Stomach smooth muscle (tissue), 2 donors: ENCODE results near the gene QPRT.
"Not testable (repeated sequence)": the region's sequence is repeated elsewhere in the genome, so short reads cannot be mapped to it uniquely, and the experiment has no call there.

Experiments
- H3K27ac ChIP-seq: one replicate; pipeline ENCODE4 v1.7.0; 2013; ENCODE audit warnings: mild to moderate bottlenecking, low read length, inconsistent platforms
- H3K27me3 ChIP-seq, 2 donors: one replicate each; pipeline ENCODE4 v1.7.0; 2013; ENCODE audit warnings: low read length in 2 of 2; ENCODE audit not compliant: insufficient read depth in 2 of 2, control insufficient read depth in 1 of 2
- H3K36me3 ChIP-seq, 2 donors: one replicate each; pipeline ENCODE4 v1.7.0; 2013; ENCODE audit warnings: low read length in 2 of 2; ENCODE audit not compliant: control insufficient read depth in 2 of 2, insufficient read depth in 2 of 2
- H3K4me1 ChIP-seq: one replicate; pipeline ENCODE4 v1.7.0; 2013; ENCODE audit warnings: low read length; ENCODE audit not compliant: control insufficient read depth, insufficient read depth
- H3K4me3 ChIP-seq, 2 donors: one replicate each; pipeline ENCODE4 v1.7.0; 2013; ENCODE audit warnings: low read length in 2 of 2
- H3K9ac ChIP-seq, 2 donors: one replicate each; pipeline ENCODE4 v1.7.0; 2013; ENCODE audit warnings: low read length in 2 of 2, mild to moderate bottlenecking in 1 of 2
- H3K9me3 ChIP-seq, 2 donors: one replicate each; pipeline ENCODE4 v1.7.0; 2013; ENCODE audit warnings: low read length in 2 of 2; ENCODE audit not compliant: control insufficient read depth in 2 of 2
- donor health status: healthy.
- donor health status: Pancreatic carcinoma.

The QPRT gene

DNA sequence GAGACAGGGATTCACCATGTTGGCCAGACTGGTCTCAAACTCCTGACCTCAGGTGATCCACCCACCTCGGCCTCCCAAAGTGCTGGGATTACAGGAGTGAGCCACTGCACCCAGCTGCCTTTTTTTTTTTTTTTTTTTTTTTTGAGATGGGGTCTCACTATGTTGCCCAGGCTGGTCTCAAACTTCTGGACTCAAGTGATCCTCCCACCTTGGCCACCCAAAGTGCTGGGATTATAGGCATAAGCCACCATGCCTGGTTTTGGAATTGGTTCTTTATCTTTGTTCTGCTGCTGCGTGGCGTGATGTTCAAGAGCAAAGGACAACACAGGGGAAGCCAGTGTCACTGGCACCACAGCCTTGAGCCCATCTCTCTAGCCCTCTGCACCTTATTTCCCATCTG lies 16.7 kb downstream of the QPRT start:
- H3K27me3 ChIP-seq, H3K9me3 ChIP-seq, H3K27ac ChIP-seq, H3K36me3 ChIP-seq, H3K4me1 ChIP-seq, H3K9ac ChIP-seq, H3K4me3 ChIP-seq: not testable (repeated sequence)

DNA sequence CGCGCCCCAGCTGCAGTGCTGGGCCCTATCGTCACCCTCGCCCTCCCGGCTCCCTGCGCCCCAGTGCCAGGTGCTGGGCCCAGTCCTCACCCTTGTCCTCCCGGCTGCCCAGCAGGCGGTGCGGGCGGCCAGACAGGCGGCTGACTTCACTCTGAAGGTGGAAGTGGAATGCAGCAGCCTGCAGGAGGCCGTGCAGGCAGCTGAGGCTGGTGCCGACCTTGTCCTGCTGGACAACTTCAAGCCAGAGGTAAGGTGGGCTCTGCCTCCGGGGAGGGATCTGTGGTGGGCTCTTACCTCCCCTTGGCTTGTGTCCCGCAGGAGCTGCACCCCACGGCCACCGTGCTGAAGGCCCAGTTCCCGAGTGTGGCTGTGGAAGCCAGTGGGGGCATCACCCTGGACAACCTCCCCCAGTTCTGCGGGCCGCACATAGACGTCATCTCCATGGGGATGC lies 17.9 kb downstream of the QPRT start:
- no peaks in the 10 kb centered on the region for H3K27me3 ChIP-seq
- no peak overlapping the region for H3K27ac ChIP-seq
- no peaks in the 10 kb centered on the region for H3K9me3 ChIP-seq
- no peak overlapping the region for H3K9ac ChIP-seq
- no peaks in the 10 kb centered on the region for H3K36me3 ChIP-seq
- no peak overlapping the region for H3K4me3 ChIP-seq
- peaks cover 3% of the 10 kb centered on the region for H3K4me1 ChIP-seq

GRCh38 chr16:29697391-29697790 lies 18.4 kb downstream of the QPRT start:
- Histone ChIP-seq H3K4me3 (no peak overlapping the region), H3K36me3 (no peaks in the 10 kb centered on the region)

DNA sequence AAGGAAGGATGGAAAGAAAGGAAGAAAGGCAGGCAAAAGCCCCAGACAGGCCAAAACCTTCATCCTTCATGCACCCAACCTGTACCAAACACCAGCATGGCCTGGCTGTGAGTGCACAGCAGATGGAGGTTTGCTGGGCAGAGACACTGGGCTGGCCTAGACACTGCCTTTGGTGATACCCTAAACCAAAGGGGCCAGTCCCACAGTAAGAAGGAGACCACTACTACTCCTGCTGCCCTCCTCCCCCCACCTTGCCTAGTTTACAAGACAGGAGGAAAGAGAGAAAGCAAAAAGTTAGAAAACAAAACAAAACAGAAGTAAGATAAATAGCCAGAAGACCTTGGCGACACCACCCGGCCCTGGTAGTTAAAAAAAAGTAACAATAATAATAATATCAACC lies 19.1 kb downstream of the QPRT start:
- Histone ChIP-seq H3K4me1 (peaks cover 3% of the 10 kb centered on the region), H3K9ac (no peak overlapping the region), H3K27ac (no peak overlapping the region), H3K27me3 (no peaks in the 10 kb centered on the region), H3K4me3 (no peak overlapping the region), H3K9me3 (no peaks in the 10 kb centered on the region), H3K36me3 (no peaks in the 10 kb centered on the region)

More at GRCh38 chr16:29697391-29697790, 18.4 kb downstream of the QPRT start:
- no peaks in the 10 kb centered on the region for H3K9me3 ChIP-seq
- no peak overlapping the region for H3K27ac ChIP-seq
- no peak overlapping the region for H3K9ac ChIP-seq
- H3K27me3 ChIP-seq, result no peaks in the 10 kb centered on the region
- H3K4me1 ChIP-seq, result peaks cover 3% of the 10 kb centered on the region

- Histone ChIP-seq H3K36me3 (no peaks in the 10 kb centered on the region), H3K4me1 (peaks cover 3% of the 10 kb centered on the region), H3K4me3 (no peak overlapping the region), H3K9ac (no peak overlapping the region), H3K27ac (no peak overlapping the region), H3K9me3 (no peaks in the 10 kb centered on the region), H3K27me3 (no peaks in the 10 kb centered on the region)
Observed at GRCh38 chr16:29698484-29699323, 19.7 kb downstream of the QPRT start.

GRCh38 chr16:29699324-29700219 lies 20.6 kb downstream of the QPRT start:
- H3K4me1 ChIP-seq, result peaks cover 3% of the 10 kb centered on the region
- no peaks in the 10 kb centered on the region for H3K36me3 ChIP-seq
- H3K9me3 ChIP-seq, result no peaks in the 10 kb centered on the region
- H3K9ac ChIP-seq, result no peak overlapping the region
- no peak overlapping the region for H3K27ac ChIP-seq
- H3K4me3 ChIP-seq, result no peak overlapping the region
- no peaks in the 10 kb centered on the region for H3K27me3 ChIP-seq

GRCh38 chr16:29700253-29700987 lies 21.4 kb downstream of the QPRT start:
- Histone ChIP-seq H3K9ac (no peak overlapping the region), H3K9me3 (no peaks in the 10 kb centered on the region), H3K4me1 (peaks cover 3% of the 10 kb centered on the region), H3K27me3 (no peaks in the 10 kb centered on the region), H3K27ac (no peak overlapping the region), H3K4me3 (peak overlapping the region in 1 of 2 donors; percentile 8), H3K36me3 (no peaks in the 10 kb centered on the region)

DNA sequence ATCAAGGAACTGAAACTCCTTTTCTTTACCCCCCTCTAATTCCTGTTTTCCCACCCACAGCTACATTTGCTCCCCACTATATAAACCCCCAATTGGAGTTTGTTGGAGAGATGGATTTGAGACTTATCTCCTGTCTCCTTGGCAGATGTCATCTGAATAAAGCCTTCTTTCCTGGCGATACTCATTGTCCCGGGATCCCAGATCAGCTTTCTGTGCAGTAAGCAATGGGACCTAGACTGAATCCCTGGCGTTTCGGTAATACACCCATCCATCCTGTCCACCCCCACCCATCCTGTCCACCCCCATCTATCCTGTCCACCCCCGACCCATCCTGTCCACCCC lies 22.2 kb downstream of the QPRT start:
- Histone ChIP-seq H3K4me3 (no peak overlapping the region), H3K36me3 (no peaks in the 10 kb centered on the region), H3K9ac (no peak overlapping the region), H3K27ac (no peak overlapping the region), H3K4me1 (peaks cover 3% of the 10 kb centered on the region), H3K27me3 (no peaks in the 10 kb centered on the region), H3K9me3 (no peaks in the 10 kb centered on the region)

- peaks cover 3% of the 10 kb centered on the region for H3K4me1 ChIP-seq
- no peaks in the 10 kb centered on the region for H3K36me3 ChIP-seq
- no peak overlapping the region for H3K4me3 ChIP-seq
- H3K9ac ChIP-seq, result no peak overlapping the region
- H3K27ac ChIP-seq, result no peak overlapping the region
- no peaks in the 10 kb centered on the region for H3K9me3 ChIP-seq
- no peaks in the 10 kb centered on the region for H3K27me3 ChIP-seq
Observed at GRCh38 chr16:29702269-29702668, 23.3 kb downstream of the QPRT start.

DNA sequence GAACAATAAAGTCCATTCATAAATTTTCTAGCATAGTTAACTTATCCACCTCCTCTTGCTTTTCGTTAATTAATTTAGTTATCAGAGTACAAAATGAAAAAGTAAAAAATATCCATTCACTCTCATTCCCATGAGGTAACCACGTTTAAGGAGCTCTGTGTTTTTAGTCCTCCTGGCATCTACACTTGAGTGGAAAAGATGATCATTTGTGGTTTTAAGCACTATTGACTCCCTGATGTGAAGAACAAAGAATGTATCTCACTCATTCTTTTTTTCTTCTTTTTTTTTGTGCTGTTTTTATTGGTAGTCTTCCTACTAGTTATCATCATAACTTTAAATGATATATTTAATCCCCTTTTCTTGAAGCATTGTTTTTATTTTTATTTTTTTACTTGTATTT lies 26.1 kb downstream of the QPRT start:
- Histone ChIP-seq H3K4me3 (no peak overlapping the region), H3K4me1 (peaks cover 3% of the 10 kb centered on the region), H3K36me3 (no peaks in the 10 kb centered on the region), H3K9ac (no peak overlapping the region), H3K27me3 (no peaks in the 10 kb centered on the region), H3K27ac (no peak overlapping the region), H3K9me3 (no peaks in the 10 kb centered on the region)
